ENCODE results near the gene CTBP2. TPM values are rescaled to one million over a fixed set of nuclear protein-coding genes. Genes with fewer than 3 reads are reported as not detected.
"Not testable (repeated sequence)": the region's sequence is repeated elsewhere in the genome, so short reads cannot be mapped to it uniquely, and the experiment has no call there.

Gene CTBP2
- total RNA-seq, 1 donor from 2014 or later, result 35.9 TPM

GRCh38 chr10:125082881-125083575 is 77.3 kb downstream of the CTBP2 start:
- intact Hi-C loops (cut with DNase I), result loop anchor here (2.0 to 5.0 kb wide), 2 partner anchors 39 to 76 kb away; no protein-coding TSS in a partner anchor
- no peak for DNase-seq (ENCODE audit: low spot score)

- intact Hi-C loops (cut with DNase I), result loop anchor here (2.0 to 5.0 kb wide), 2 partner anchors 40 to 76 kb away; no protein-coding TSS in a partner anchor
- DNase-seq (ENCODE audit: low spot score), result not testable (repeated sequence)
These were observed 77.9 kb downstream of the CTBP2 start for GRCh38 chr10:125082471-125082870.

- intact Hi-C loops (cut with DNase I), result loop anchor here (2.0 to 5.0 kb wide), 2 partner anchors 40 to 77 kb away; no protein-coding TSS in a partner anchor
These were observed 78.4 kb downstream of the CTBP2 start for GRCh38 chr10:125081931-125082330.

GRCh38 chr10:125080984-125081383 is 79.4 kb downstream of the CTBP2 start:
- no peak for DNase-seq (ENCODE audit: low spot score)
- intact Hi-C loops (cut with DNase I), result loop anchor here (5.0 kb wide), 1 partner anchor 41 kb away; no protein-coding TSS in a partner anchor

More at GRCh38 chr10:125081931-125082330, 78.4 kb downstream of the CTBP2 start:
- no peak for DNase-seq (ENCODE audit: low spot score)

- intact Hi-C loops (cut with DNase I), result loop anchor here (5.0 kb wide), 1 partner anchor 42 kb away; no protein-coding TSS in a partner anchor
- no peak for DNase-seq (ENCODE audit: low spot score)
These were observed 80.1 kb downstream of the CTBP2 start for GRCh38 chr10:125080296-125080695.

GRCh38 chr10:125079091-125079600 is 81.2 kb downstream of the CTBP2 start:
- DNase-seq (ENCODE audit: low spot score), result no peak
- intact Hi-C loops (cut with DNase I), result no loop called here

GRCh38 chr10:125076891-125077541 is 83.3 kb downstream of the CTBP2 start:
- intact Hi-C loops (cut with DNase I), result no loop called here
- no peak for DNase-seq (ENCODE audit: low spot score)

GRCh38 chr10:125076121-125076825 is 84.1 kb downstream of the CTBP2 start:
- intact Hi-C loops (cut with DNase I), result no loop called here
- DNase-seq (ENCODE audit: low spot score), result no peak

GRCh38 chr10:125073996-125074395 is 86.4 kb downstream of the CTBP2 start:
- intact Hi-C loops (cut with DNase I), result no loop called here
- DNase-seq (ENCODE audit: low spot score), result no peak

GRCh38 chr10:125072794-125073193 is 87.6 kb downstream of the CTBP2 start:
- intact Hi-C loops (cut with DNase I), result no loop called here
- DNase-seq (ENCODE audit: low spot score), result no peak

GRCh38 chr10:125071008-125071407 is 89.4 kb downstream of the CTBP2 start:
- DNase-seq (ENCODE audit: low spot score), result no peak
- intact Hi-C loops (cut with DNase I), result no loop called here

GRCh38 chr10:125068406-125068805 is 92.0 kb downstream of the CTBP2 start:
- no peak for DNase-seq (ENCODE audit: low spot score)
- intact Hi-C loops (cut with DNase I), result no loop called here

GRCh38 chr10:125067764-125068163 is 92.6 kb downstream of the CTBP2 start:
- intact Hi-C loops (cut with DNase I), result no loop called here
- no peak for DNase-seq (ENCODE audit: low spot score)

GRCh38 chr10:125066764-125067450 is 93.5 kb downstream of the CTBP2 start:
- DNase-seq (ENCODE audit: low spot score), result no peak
- intact Hi-C loops (cut with DNase I), result no loop called here

GRCh38 chr10:125064681-125065492 is 95.5 kb downstream of the CTBP2 start:
- intact Hi-C loops (cut with DNase I), result no loop called here
- no peak for DNase-seq (ENCODE audit: low spot score)

GRCh38 chr10:125063256-125063925 is 97.0 kb downstream of the CTBP2 start:
- DNase-seq (ENCODE audit: low spot score), result no peak
- intact Hi-C loops (cut with DNase I), result no loop called here

- intact Hi-C loops (cut with DNase I), result no loop called here
- DNase-seq (ENCODE audit: low spot score), result no peak
These were observed 97.5 kb downstream of the CTBP2 start for GRCh38 chr10:125062914-125063230.

GRCh38 chr10:125062227-125062913 is 98.0 kb downstream of the CTBP2 start:
- intact Hi-C loops (cut with DNase I), result no loop called here
- no peak for DNase-seq (ENCODE audit: low spot score)
